ENCODE results near the gene LHX3. TPM values are rescaled to one million over a fixed set of nuclear protein-coding genes. Genes with fewer than 3 reads are reported as not detected.
"Not testable (repeated sequence)": the region's sequence is repeated elsewhere in the genome, so short reads cannot be mapped to it uniquely, and the experiment has no call there.

LHX3 gene
- total and polyA plus RNA-seq, 11 donors, result not detected

GRCh38 chr9:136152931-136153330 is 52.0 kb downstream of the LHX3 start:
- intact Hi-C loops (cut with DNase I), result no loop called here
- Histone ChIP-seq H3K27ac (no peak overlapping the region), H3K9me3 (no peaks in the 10 kb centered on the region), H3K4me1 (no peaks in the 10 kb centered on the region), H3K4me3 (no peak overlapping the region), H3K27me3 (peaks cover 0 to 28% (median 2%) of the 10 kb centered on the region in 9 donors), H3K36me3 (no peaks in the 10 kb centered on the region)
- DNase-seq (peak in 1 of 5 donors; percentile 11), ATAC-seq (no peak)
- no peak for TF ChIP-seq CTCF (IDR thresholded peaks at IDR 0.05)
- WGBS, 4 donors, result 91 to 96% (median 94%) methylated on average over 8 to 12 of the region's 12 CpGs

GRCh38 chr9:136152543-136152866 is 52.4 kb downstream of the LHX3 start:
- Histone ChIP-seq H3K27me3 (peaks cover 0 to 30% (median 6%) of the 10 kb centered on the region in 9 donors), H3K4me1 (no peaks in the 10 kb centered on the region), H3K4me3 (no peak overlapping the region), H3K36me3 (no peaks in the 10 kb centered on the region), H3K27ac (no peak overlapping the region), H3K9me3 (no peaks in the 10 kb centered on the region)
- DNase-seq (no peak), ATAC-seq (no peak)
- intact Hi-C loops (cut with DNase I), result no loop called here
- no peak for TF ChIP-seq POLR2A (IDR thresholded peaks at IDR 0.05)
- TF ChIP-seq CTCF (IDR thresholded peaks at IDR 0.05), result no peak
- WGBS, 4 donors, result 82 to 86% (median 84%) methylated on average over 4 of the region's 4 CpGs

GRCh38 chr9:136151848-136152542 is 52.9 kb downstream of the LHX3 start:
- DNase-seq (peak in 3 of 5 donors; percentile 12 to 15 (median 15)), ATAC-seq (no peak)
- TF ChIP-seq POLR2A (IDR thresholded peaks at IDR 0.05) (no peak), CTCF (IDR thresholded peaks at IDR 0.05) (no peak)
- H3K4me3 ChIP-seq, result no peak overlapping the region
- no peaks in the 10 kb centered on the region for H3K4me1 ChIP-seq
- no peak overlapping the region for H3K27ac ChIP-seq
- H3K36me3 ChIP-seq, result no peaks in the 10 kb centered on the region
- H3K9me3 ChIP-seq, result no peaks in the 10 kb centered on the region
- 81 to 95% (median 87%) methylated on average over 27 of the region's 27 CpGs for WGBS, 4 donors
- intact Hi-C loops (cut with DNase I), result no loop called here
- peaks cover 0 to 35% (median 10%) of the 10 kb centered on the region in 9 donors for H3K27me3 ChIP-seq

GRCh38 chr9:136151214-136151804 is 53.6 kb downstream of the LHX3 start:
- Histone ChIP-seq H3K9me3 (no peaks in the 10 kb centered on the region), H3K4me1 (no peaks in the 10 kb centered on the region), H3K4me3 (no peak overlapping the region), H3K27me3 (peaks cover 0 to 40% (median 10%) of the 10 kb centered on the region in 9 donors), H3K27ac (no peak overlapping the region), H3K36me3 (no peaks in the 10 kb centered on the region)
- intact Hi-C loops (cut with DNase I), result no loop called here
- DNase-seq (peak in 1 of 5 donors; percentile 7), ATAC-seq (no peak)
- 43 to 59% (median 48%) methylated on average over 21 to 25 of the region's 25 CpGs for WGBS, 4 donors
- TF ChIP-seq POLR2A (IDR thresholded peaks at IDR 0.05) (no peak), CTCF (IDR thresholded peaks at IDR 0.05) (no peak)

- H3K27me3 ChIP-seq, result peaks cover 0 to 42% (median 10%) of the 10 kb centered on the region in 9 donors
- H3K4me3 ChIP-seq; intact Hi-C loops (cut with DNase I); H3K36me3 ChIP-seq; DNase-seq; H3K27ac ChIP-seq; H3K9me3 ChIP-seq; H3K4me1 ChIP-seq; ATAC-seq: not testable (repeated sequence)
- WGBS, 4 donors, result 71 to 86% (median 79%) methylated on average over 7 of the region's 7 CpGs
Observed at GRCh38 chr9:136150664-136151213, 54.2 kb downstream of the LHX3 start.
